ENCODE results near the gene SDS.
A peak's percentile ranks its signal among the peaks of the same experiment; 100 is the strongest.
"Not testable (repeated sequence)": the region's sequence is repeated elsewhere in the genome, so short reads cannot be mapped to it uniquely, and the experiment has no call there.

SDS gene

DNA sequence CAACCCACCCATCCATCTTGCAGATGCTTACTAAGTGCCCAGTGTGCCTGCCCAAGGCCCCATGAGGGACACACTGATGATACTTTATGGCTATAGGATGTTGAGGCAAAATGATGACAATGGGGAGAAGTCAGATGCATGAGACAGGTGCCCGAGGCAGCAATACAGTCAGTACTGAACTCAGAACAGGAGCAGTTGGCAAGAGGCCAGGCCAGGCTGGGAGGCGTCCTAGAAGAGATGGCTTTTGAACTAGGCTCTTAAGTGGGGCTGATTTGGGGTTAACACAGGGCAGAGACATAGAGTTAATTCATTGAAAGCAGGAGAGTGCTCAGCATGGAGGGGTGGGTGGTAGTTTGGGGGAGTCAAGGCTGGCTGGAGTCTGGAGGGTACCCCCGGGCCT, 29.7 kb downstream of the SDS start:
- DNase-seq: no peak

DNA sequence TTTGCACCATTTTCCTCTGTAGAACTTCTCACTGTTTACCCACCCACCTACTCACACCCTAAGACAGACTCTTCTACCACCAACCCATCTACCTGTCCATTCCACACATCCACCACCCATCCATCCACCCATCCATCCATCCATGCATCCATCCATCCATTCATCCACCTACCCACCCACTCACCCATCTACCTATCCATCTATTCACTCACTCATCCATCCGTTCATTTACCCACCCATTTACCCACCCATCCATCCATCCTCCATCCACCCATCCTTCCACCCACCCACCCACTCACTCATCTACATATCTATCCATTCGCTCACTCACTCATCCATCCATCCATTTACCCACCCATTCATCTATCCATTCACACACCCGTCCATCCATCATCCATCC, 30.2 kb downstream of the SDS start:
- DNase-seq: no peak

DNA sequence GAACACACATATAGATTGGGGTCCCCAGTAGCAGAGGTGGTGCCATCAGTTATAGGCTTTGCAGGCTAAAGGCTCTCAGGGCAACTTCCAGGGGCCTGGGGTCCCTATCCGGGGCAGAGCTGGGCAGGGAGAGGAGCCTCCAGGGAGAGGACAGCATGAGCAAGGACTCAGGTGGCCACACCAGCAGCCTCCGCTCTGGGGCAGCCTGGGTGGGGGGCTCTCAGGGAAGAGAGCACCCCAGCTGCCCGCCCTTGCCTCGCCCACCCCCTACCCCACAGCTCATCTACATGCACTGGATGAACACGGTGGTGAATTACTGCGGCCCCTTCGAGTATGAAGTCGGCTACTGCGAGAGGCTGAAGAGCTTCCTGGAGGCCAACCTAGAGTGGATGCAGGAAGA, 31.3 kb downstream of the SDS start:
- DNase-seq: no peak

DNA sequence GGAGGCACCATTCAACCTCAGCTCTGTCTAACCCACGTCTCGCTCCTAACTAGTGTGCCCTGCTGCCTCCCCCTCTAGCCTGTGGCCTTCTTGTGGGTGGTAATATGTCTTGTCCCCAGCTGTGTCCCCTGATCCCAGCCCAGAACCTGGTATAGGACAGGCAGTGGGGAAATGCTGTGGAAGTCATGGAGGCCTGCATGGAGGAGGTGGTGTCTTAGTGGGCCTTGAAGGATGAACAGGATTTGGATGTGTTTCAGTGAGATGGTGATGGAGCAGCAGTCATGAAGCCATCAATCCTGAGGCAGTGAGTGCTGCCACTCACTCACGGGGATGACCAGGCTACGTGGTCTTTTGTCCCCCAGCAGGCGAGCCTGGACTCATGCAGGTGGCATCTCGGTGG, 31.9 kb downstream of the SDS start:
- DNase-seq: no peak

DNA sequence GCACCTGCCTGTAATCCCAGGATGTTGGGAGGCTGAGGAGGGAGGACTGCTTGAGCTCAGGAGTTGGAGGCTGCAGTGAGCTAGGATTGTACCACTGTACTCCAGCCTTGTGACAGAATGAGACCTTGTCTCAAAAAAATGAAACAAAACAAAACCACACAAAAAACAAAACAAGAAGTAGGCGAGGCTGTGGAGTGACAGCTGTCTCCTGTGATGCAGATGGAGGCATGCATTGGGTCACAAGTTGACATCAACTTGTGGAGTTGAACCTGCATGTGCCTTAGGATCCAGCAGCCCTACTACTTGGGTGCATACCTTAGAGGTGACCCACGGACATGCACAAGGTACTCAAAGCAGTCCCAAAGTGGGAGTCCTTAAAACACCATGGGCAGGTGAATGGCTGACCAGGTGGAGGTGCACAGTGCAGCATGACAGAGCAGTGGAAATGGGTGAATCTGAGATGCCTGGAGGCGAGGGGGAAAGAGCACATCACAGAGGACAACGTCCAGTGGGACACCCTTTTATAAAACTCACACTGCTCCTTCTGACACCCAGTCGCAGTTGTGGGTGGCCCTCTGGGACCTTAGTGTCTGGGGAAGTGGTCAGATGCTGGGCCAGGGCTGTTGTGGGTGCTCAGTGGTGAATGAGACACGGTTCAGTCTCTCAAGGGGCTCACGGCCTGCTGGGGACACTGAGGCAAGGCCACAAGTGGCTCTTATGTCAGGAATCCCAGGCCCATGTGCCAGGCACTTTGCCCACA, 32.6 kb downstream of the SDS start:
- DNase-seq: no peak

DNA sequence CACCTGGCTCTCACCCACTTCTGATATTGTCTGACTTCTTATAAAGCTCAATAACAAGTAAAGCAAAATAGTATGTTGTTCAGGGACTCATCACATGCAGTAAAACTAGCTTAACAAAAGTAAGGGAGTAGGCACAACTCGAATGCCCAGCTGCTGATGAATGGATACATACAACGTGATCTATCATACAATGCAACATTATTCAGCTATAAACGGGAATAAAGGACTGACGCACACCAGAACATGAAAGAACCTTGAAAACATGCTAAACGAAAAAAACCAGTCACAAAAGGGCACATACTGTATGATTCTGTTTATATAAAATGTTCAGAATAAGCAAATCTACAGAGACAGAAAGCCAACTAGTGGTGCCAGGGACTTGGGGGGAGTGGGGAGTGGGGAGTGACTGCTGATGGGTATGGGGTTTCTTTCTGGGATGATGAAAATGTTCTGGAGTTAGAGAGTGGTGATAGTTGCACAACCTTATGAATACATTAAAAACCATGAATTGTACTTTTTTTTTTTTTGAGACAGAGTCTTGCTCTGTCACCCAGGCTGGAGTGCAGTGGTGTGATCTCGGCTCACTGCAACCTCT, 34.2 kb downstream of the SDS start:
- DNase-seq: no peak

DNA sequence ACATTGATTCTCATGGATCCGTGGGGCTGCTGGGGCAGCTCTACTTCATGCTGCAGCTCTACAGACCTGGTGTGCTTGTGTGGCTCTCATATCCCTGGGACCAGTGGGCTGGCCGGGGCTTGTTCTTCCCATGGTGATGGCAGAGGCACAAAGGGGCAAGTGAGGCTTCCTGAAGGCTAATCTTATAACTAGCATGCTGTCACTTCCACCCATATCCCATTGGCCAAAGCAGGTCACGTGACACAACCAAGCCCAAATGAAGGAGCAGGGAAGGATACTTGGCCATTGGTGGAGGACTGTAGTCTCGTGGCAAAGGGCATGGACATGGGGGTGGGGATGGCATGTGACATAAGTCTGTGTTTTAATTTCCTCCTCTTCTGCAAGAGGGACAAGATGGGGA, 35.4 kb downstream of the SDS start:
- peak; percentile 21 for DNase-seq

DNA sequence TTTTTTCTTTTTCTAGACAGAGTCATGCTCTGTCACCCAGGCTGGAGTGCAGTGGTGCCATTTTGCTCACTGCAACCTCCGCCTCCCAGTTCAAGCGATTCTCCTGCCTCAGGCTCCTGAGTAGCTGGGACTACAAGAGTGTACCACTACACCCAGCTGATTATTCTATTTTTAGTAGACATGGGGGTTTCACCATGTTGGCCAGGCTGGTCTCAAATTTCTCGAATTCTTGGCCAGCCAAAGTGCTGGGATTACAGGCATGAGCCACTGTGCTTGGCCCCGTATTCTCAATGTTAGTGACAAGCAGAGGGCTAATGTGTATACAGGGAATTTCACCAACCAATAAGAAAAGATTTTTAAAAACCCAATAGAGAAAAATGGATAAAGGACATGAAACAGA, 36.9 kb downstream of the SDS start:
- no peak for DNase-seq

DNA sequence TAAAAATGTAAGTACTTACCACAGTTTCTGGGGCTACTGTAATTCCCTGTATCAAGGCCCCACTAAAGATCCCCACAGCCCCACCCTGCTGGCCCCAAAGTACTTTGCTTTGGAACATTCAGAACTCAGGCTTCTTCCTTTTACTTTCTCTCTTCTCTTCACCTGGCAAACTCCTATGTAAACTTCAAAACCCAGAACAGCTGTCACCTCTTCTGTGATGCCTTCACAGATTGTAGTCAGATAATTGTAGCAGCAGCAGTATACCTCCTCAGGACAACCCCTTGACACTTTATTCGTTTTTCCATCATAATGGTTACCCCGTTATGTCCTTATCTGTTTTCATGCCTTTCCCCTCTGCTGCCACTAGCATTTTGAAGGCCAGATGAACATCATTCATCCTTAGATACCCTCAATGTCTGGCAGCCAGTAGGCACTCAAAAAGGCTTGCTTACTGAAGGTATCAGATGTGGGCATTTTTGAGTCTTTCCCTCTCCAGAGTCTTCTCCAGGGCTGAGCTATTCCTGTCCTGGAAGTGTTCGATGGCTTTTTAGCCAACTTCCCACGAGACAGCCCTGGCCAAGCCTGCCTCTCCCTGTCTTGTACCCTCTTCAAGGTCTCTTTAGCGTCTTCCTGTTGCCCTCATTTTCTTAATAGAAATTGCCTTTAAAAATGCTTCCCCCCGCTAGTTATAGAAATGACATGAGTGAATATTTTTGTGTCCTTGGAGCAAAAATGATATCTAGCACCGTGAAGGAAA, 37.9 kb downstream of the SDS start:
- DNase-seq: no peak

DNA sequence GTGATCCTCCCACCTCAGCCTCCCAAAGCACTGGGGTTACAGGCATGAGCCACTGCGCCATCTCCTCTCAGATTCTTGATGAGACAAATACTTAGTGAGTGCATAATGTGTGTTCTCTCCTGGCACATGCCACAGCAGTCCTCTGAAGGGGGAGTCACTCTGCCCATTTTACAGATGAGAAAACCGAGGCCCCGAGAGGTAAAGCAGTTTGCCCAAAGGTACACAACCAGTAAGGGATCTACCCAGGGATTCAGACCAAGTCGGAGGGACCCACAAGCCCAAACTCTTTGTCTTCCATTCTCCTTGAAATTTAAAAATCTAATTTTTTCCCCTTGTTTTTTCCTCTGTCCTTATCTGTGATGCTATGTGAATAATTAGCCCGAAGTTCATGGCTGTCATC, 39.0 kb downstream of the SDS start:
- no peak for DNase-seq

DNA sequence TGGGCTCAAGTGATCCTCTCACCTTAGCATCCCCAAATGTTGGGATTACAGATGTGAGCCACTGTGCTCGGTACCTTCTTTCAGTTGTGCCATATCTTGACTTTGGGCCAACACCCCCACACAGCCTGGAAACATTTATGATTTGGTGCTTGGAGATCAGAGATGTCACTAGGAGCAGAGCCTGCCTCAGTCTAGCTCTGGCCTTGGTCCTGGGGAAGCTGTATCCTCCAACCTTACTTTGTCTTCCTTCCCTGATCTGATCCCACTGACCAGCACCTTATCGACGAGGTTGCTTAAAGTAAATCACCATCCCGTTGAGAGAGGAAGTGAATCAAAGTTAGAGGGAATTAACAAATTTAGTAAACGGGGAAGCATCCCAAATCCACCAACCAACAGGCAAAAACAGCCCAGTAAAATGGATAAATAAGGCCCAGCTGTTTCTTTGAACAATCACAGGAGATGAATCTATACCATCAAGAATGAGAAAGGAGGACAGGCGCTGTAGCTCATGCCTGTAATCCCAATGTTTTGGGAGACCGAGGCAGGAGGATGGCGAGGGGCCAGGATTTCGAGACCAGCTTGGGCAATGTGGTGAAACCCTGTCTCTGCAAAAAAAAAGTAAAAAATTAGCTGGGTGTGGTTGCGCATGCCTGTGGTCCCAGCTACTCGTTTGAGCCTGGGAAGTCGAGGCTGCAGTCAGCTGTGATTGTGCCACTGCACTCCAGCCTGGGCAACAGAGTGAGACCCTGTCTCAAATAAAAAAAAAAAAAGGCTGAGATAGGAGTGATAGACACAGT, 41.9 kb downstream of the SDS start:
- no peak for DNase-seq

DNA sequence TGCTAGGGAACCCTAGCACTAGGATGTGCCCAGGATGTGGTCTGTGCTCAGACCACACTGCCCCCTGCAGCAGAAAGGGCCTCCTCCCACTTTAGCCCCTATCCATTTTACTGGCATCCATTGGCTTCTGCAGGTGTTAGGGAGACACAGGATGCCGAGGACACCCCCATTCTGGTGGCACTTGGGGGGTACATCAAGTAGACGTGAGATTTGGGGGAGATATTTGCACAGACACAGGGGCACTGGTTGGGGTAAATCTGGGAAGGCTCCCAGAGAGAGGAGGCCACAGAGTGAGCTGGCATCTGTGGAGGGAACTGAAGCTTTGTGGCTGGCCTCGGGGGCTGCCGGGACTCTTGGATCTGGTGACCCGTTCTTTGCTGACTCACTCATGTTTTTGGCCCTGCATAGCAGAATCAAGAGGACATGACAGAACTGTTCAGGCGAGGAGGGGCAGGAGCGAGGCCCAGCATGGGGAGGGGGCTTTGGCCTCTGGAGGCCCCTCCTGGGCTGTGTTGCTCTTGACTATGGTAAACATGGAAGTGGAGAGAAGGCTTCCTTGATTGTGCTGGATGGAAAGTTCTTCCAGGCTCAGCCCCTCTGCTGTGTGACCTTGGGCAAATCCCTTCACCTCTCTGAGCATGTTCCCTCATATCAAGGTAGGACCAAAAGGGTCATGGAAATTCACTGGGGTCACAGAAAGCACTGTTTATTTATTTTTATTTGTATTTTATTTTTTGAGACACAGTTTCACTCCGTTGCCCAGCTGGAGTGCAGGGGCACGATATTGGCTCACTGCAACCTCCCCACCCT, 43.5 kb downstream of the SDS start:
- peak; percentile 59 for DNase-seq

DNA sequence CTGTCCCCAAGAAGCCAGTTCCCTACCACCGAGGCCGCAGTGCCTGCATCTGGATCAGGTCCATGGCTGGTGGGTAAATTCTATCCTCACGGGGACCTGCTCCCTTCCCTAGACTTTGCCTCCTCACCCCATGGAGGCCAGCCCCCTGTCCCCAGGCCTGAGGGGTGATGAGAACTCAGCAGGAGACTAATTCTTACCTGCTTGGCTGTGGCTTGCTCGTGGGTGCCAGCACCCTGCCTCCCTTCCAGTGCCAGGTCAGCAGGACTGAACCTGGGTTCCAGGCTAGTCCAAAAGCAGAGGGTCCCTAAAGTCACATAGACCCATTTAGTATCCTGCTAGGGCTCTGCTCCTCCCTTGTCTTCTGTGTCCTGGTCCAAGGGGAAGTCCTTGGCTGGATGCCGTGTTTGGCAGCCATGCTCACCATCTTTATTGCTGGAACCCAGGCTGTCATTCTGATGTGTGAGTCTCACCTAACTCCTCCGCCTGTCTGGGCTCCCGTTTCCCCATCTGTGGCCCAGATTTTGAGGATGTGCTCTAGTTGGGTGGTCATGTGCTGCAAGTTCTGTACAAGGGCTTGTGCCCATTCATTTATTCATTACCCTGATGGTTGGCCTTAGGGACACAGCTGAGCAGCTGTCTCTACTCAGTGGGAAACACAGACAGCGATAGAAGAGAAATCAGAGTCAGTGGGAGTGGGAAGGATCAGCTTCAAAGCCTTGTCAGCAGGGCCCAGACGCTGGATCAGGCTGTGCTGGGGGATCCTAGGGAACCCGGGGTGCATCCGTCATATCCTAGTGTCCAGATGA, 44.4 kb downstream of the SDS start:
- DNase-seq: peak; percentile 50

DNA sequence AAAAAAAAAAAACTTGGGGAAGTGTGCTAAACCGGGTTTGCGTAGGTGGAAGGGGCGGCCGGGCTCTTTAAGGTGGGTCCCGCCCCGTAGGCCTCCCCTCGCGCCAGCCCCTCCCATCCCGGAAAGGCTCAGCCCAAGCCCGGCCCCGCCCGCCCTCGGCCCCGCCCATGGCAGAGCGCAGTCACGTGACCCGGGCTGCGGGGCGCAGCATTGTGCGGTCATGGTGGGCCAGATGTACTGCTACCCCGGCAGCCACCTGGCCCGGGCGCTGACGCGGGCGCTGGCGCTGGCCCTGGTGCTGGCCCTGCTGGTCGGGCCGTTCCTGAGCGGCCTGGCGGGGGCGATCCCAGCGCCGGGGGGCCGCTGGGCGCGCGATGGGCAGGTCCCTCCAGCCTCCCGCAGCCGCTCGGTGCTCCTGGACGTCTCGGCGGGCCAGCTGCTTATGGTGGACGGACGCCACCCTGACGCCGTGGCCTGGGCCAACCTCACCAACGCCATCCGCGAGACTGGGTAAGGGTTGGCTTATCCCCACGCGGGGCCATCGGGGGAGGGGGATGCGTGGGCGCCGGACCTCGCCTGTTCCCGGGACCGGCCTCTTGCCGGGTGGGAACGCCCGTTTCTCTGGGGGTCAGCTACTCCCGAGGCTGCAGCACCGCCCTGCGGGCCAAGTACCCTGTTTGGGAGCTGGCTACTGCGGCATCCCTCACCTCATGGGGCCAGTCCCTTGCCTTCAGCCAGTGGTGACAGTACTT, 45.1 kb downstream of the SDS start, which contains the start of gene PLBD2:
PLBD2 (plus strand) TSS at position 207 of the 752 bp plus-strand sequence; CDS start at position 221, 14 bp downstream.
- peak; percentile 97 for DNase-seq

DNA sequence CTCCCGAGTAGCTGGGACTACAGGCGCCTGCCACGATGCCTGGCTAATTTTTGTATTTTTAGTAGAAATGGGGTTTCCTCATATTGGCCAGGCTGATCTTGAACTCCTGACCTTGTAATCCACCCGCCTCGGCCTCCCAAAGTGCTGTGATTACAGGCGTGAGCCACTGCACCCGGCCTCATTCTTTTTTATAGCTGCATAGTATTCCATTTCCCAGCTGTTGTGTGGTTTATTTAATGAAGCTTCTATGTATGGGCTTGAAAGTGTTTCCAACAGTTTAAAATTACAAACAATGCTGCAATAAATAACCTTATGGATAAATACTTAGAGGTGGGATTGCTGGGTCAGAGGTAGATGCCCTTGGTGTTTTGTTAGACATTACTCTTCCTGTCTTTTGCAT, 49.5 kb downstream of the SDS start:
- not testable (repeated sequence) for DNase-seq

DNA sequence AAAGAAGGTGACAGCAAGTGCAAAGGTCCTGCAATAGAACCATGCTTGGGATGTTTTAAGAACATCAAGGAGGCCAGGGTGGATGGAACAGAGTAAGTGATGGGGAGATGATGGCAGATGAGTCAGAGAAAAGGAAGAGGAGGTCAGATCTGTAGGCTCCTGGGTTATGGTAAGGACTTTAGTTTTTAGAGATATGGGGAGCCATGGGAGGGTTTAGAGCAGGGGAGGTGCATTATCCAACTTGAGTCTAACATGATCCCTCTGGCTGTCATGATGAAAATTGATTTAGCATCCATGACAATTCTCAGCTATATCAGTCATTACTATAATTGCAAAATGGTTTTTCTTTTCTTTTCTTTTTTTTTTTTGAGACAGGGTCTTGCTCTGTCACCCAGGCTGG, 52.6 kb downstream of the SDS start:
- DNase-seq: no peak

DNA sequence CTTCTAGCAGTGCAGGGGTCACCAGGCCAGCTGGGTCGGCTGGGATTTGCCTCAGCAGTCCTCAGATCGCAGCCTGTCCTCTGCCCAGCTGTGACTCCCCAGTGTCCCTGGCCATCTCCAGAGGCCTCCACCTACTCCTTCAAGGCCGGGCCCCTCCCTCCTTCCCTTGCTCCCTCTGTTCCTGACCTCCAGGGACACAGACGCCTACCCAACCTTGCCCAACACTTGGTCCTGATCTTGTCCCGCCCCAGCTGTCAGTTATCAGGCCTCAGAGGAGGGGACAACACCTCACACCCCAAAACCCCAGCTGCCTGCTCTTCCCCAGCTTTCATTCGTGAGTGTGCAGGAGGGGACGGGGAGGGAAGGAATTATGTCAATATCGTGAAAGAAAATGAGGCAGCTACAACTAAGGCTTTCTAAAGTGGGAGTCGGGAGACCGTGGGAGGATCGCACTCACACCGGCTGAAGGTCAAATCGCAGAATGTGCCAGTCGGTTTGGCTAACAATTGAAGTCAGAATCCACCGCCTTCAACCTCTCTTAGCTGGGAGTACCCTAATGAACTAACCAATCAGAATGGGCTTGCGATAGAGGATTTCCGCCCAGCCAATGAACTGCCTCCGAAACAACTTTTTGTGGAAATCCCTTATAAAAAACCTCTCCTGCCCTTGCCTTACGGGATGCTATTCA, 54.7 kb downstream of the SDS start:
- no peak for DNase-seq

DNA sequence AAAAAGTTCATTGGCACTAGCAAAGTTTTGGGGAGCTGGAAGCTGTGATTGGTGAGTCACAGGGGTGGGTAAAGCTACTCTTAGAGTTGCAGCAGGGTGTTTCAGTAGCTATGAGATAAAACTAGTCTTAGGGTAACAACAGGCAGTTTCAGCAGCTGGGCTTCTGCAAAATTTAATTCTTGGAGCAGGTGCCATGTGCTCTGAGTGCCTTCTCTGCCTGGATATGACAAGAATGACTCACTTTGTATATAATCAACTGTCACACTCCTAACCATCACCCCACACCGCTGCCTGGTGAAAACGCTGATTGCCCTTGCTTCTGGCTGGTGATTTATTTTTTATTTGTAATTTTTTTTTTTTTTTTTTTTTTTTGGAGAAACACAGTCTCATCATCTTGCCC, 55.8 kb downstream of the SDS start:
- DNase-seq: no peak

DNA sequence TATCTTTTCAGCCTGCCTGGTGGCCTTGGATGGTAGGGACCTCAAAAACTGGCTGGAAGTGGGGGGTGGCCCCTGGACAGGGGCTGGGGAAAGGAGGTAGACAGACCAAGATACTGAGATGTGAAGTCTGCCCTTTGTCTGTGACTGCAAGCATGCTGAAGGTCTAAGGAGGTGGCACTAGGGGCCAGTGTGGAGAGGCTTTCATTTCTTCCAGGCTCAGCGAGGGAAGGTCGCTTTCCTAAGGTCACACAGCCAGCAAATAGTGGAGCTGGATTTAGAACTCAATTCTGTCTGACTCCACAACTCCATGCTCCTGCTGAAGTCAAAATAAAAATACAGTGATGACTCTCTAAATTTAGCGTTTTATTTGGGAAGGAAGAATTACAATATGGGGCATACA, 56.6 kb downstream of the SDS start:
- no peak for DNase-seq

DNA sequence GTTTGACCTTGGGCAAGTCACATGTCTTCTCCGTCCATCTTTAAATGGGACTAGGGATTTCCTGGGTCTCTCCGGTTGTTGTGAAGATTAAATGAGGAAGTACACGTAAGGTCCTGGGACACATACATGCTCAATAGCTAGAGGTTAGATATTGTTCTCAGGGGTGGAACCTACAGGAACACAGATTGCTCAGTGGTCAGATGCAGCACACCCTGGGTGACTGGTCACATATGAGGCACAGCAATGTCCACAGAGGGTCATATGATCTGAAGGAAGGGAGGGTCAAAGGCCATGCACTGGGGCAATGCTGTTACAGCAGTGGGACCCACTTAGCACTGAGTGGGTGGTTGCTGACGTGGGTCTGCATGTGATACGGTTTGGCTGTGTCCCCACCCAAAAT, 57.3 kb downstream of the SDS start:
- DNase-seq: peak; percentile 74
